Kidney (tissue), 14 donors: ENCODE results near the gene SPINK13. TPM values are rescaled to one million over a fixed set of nuclear protein-coding genes. Genes with fewer than 3 reads are reported as not detected.

ENCODE experiments used
- DNase-seq, 5 donors: peaks; one replicate each; pipeline ENCODE4 v3.0.0-alpha.2; 2013 to 2020
- FAIRE-seq: peaks from 2 replicates; lab custom pipeline; 2012; peaks lifted over from hg19 to GRCh38; lab: Jason Lieb, UNC
- H3K27ac ChIP-seq, 2 donors: one replicate each; pipeline ENCODE4 v1.7.0; 2013; ENCODE audit warnings: low read depth in 2 of 2, low read length in 2 of 2, inconsistent platforms in 1 of 2
- H3K27me3 ChIP-seq: one replicate; pipeline ENCODE4 v1.7.1; 2013; ENCODE audit warnings: low read length, inconsistent platforms; ENCODE audit not compliant: control insufficient read depth, insufficient read depth
- H3K36me3 ChIP-seq, 3 donors: one replicate each; pipeline versions ENCODE4 v1.7.0 to v1.7.1; 2013; ENCODE audit warnings: low read length in 3 of 3, control low read depth in 1 of 3, inconsistent platforms in 1 of 3; ENCODE audit not compliant: insufficient read depth in 3 of 3, control insufficient read depth in 2 of 3
- H3K4me1 ChIP-seq, 3 donors: one replicate each; pipeline versions ENCODE4 v1.7.0 to v1.7.1; 2013; ENCODE audit warnings: low read length in 3 of 3, inconsistent platforms in 1 of 3, low read depth in 1 of 3; ENCODE audit not compliant: control insufficient read depth in 2 of 3, insufficient read depth in 2 of 3
- H3K4me3 ChIP-seq, 3 donors: one replicate each; pipeline versions ENCODE4 v1.7.0 to v1.8.1; 2013; ENCODE audit warnings: low read length in 3 of 3, control low read depth in 1 of 3, inconsistent platforms in 1 of 3
- H3K9ac ChIP-seq, 3 donors: one replicate each; pipeline versions ENCODE4 v1.7.0 to v1.7.1; 2013; ENCODE audit warnings: low read length in 3 of 3, control low read depth in 1 of 3, inconsistent platforms in 1 of 3
- H3K9me3 ChIP-seq, 3 donors: one replicate each; pipeline versions ENCODE4 v1.7.0 to v1.7.1; 2013; ENCODE audit warnings: low read length in 3 of 3, control low read depth in 1 of 3, inconsistent platforms in 1 of 3; ENCODE audit not compliant: control insufficient read depth in 2 of 3, insufficient read depth in 1 of 3
- CTCF ChIP-seq: IDR thresholded peaks from 3 replicates; pipeline ENCODE4 v1.5.1; 2012; ENCODE audit warnings: mild to moderate bottlenecking, moderate library complexity, borderline replicate concordance; ENCODE audit not compliant: insufficient read depth; ENCODE audit errors: extremely low read depth
- intact Hi-C: fragments of 100-400 bp; cut with DNase I; formaldehyde crosslinking; loops from one replicate; pipeline ENCODE4 v1.11.1; 2022
- polyA plus RNA-seq: library from polyadenylated mRNA; stranded (reverse); fragments of 350-450 nt; fragmentation: Illumina TruSeq; extraction: RNeasy Lipid Tissue Mini Kit (QIAGEN cat#74804); gene quantifications from one replicate; pipeline ENCODE4 v1.2.3, GENCODE V29; 2014; ENCODE audit warnings: low read depth, low replicate concordance; ENCODE audit not compliant: insufficient read depth
- total RNA-seq: library from RNA; stranded (reverse); fragmentation: NEBNext Ultra II Directional; extraction: Animal tissue kit (Norgen Biotek cat#: 25700); gene quantifications from one replicate; pipeline ENCODE4 v1.2.1, GENCODE V29; 2021
- donor health status: control.
- donor health status: control.
- donor health status: control.
- donor health status: control.
- donor health status: control.
- donor health status: DM: yes; HTN: yes; CAD: no.
- donor health status: Normal renal cell carcinoma (clear cell type).

SPINK13 gene
- total and polyA plus RNA-seq, 2 donors from 2014 or later = 0.43 to 1.6 TPM

- FAIRE-seq (no peak), DNase-seq (no peak)
- peaks cover 0 to 4% (median 0%) of the 10 kb centered on the region in 3 donors for H3K9me3 ChIP-seq
- H3K27ac ChIP-seq = no peak overlapping the region
- H3K36me3 ChIP-seq = no peaks in the 10 kb centered on the region
- H3K27me3 ChIP-seq = no peaks in the 10 kb centered on the region
- intact Hi-C loops = no loop called here
- H3K4me3 ChIP-seq = no peak overlapping the region
- no peaks in the 10 kb centered on the region for H3K4me1 ChIP-seq
- no peak for TF ChIP-seq CTCF
- H3K9ac ChIP-seq = no peak overlapping the region
Measured at GRCh38 chr5:148309019-148309418, 40.4 kb downstream of the SPINK13 start.

DNA sequence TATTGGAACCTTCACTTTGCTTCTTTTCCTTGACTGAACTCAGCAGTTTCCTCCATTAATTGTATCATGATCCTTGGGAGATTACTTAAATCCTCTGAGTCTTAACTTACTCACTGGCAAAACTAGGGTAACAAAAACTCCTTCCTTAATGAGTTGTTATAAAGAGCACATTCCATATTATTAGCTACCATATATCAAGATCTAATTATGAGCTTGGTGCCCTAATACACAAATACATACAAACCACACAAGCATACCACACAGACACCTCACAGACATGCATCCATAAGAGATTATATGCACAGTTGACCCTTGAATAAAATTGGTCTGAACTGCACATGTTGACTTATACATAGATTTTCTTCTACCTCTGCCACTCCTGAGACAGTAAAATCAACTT lies 41.2 kb downstream of the SPINK13 start:
- no peak for TF ChIP-seq CTCF
- FAIRE-seq = no peak

DNA sequence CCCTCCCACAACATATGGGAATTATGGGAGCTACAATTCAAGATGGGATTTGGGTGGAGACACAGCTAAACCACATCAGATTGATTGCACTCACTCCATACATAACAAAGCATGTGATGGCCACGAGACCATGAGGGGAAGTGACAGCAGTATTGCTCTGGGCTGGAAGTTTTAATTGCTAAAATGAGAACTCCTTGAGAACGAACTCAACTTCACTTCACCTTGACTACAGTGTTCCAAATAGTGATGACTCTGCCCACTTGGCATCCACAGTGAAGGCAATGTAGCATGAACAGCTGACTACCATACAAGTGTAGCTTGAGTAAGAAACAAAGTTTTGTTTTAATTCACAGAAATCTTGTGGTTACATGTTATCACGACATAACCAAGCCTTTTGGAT lies 42.9 kb downstream of the SPINK13 start:
- no peak for TF ChIP-seq CTCF
- FAIRE-seq = no peak
- intact Hi-C loops = no loop called here
- Histone ChIP-seq H3K27me3 (no peaks in the 10 kb centered on the region), H3K4me3 (no peak overlapping the region), H3K27ac (no peak overlapping the region), H3K4me1 (no peaks in the 10 kb centered on the region), H3K9me3 (peaks cover 0 to 4% (median 0%) of the 10 kb centered on the region in 3 donors), H3K9ac (no peak overlapping the region), H3K36me3 (no peaks in the 10 kb centered on the region)
- no peak for DNase-seq

More for the DNA sequence above, 41.2 kb downstream of the SPINK13 start:
- Histone ChIP-seq H3K9ac (no peak overlapping the region), H3K9me3 (peaks cover 0 to 4% (median 0%) of the 10 kb centered on the region in 3 donors), H3K27ac (no peak overlapping the region), H3K4me3 (no peak overlapping the region), H3K4me1 (no peaks in the 10 kb centered on the region), H3K27me3 (no peaks in the 10 kb centered on the region), H3K36me3 (no peaks in the 10 kb centered on the region)
- intact Hi-C loops = no loop called here
- no peak for DNase-seq

GRCh38 chr5:148312153-148312552 lies 43.6 kb downstream of the SPINK13 start, which contains the start of gene SPINK7:
SPINK7 (plus strand) TSS chr5:148312423; CDS start chr5:148312484, 61 bp downstream.
- H3K4me3 ChIP-seq = no peak within 1 kb of the TSS
- peaks cover 0 to 4% (median 0%) of the 10 kb centered on the region in 3 donors for H3K9me3 ChIP-seq
- H3K9ac ChIP-seq = no peak within 1 kb of the TSS
- no peaks in the 10 kb centered on the region for H3K27me3 ChIP-seq
- no peaks in the 10 kb centered on the region for H3K4me1 ChIP-seq
- FAIRE-seq = no peak
- no peak within 1 kb of the TSS for H3K27ac ChIP-seq
- intact Hi-C loops = no loop called here
- no peak for TF ChIP-seq CTCF
- no peak for DNase-seq
- no peaks in the 10 kb centered on the region for H3K36me3 ChIP-seq
